H1 (cell line): ENCODE results near the gene SOCS7. TPM values are rescaled to one million over a fixed set of nuclear protein-coding genes. Genes with fewer than 3 reads are reported as not detected.

Source experiments
- CTCF ChIA-PET: fragments of 300-600 bp; sonication (Branson Sonifier 250); formaldehyde crosslinking; loops from one replicate; lab custom pipeline; 2021; ENCODE audit not compliant: partially characterized antibody; lab: Charles Lee
- POLR2A ChIA-PET: fragments of 300-600 bp; sonication (Branson Sonifier 250); formaldehyde crosslinking; loops from one replicate; lab custom pipeline; 2021; ENCODE audit warnings: inconsistent platforms; ENCODE audit not compliant: partially characterized antibody; lab: Charles Lee
- DNase-seq, 2 experiments: peaks; one replicate each; pipeline versions ENCODE4 v3.0.0 to v3.0.0-alpha.2; 2010 to 2022; ENCODE audit warnings: low spot score in 2 of 2, low read depth in 1 of 2, mixed read lengths in 1 of 2
- FAIRE-seq: peaks from 2 replicates; lab custom pipeline; 2011; peaks lifted over from hg19 to GRCh38; lab: Jason Lieb, UNC
- H2AFZ ChIP-seq: 2 replicates; pipeline ENCODE4 v1.8.1; 2012; ENCODE audit warnings: low read length, inconsistent platforms
- H2AK5ac ChIP-seq: 2 replicates; pipeline ENCODE4 v1.6.1; 2013; ENCODE audit warnings: low read depth, low read length
- H2BK120ac ChIP-seq: replicated peaks from 2 replicates; pipeline ENCODE3; 2013; ENCODE audit warnings: low read depth, low read length, inconsistent platforms
- H2BK12ac ChIP-seq: 2 replicates; pipeline ENCODE4 v1.6.1; 2013; ENCODE audit warnings: low read depth, low read length
- H2BK15ac ChIP-seq: 2 replicates; pipeline ENCODE4 v1.6.1; 2013; ENCODE audit warnings: low read length
- H2BK20ac ChIP-seq: 2 replicates; pipeline ENCODE4 v1.6.1; 2013; ENCODE audit warnings: low read length
- H2BK5ac ChIP-seq: 2 replicates; pipeline ENCODE4 v1.6.1; 2013; ENCODE audit warnings: low read depth, low read length
- H3K14ac ChIP-seq: 2 replicates; pipeline ENCODE4 v1.6.1; 2013; ENCODE audit warnings: inconsistent platforms; ENCODE audit not compliant: insufficient read length
- H3K18ac ChIP-seq: 2 replicates; pipeline ENCODE4 v1.6.1; 2013; ENCODE audit warnings: low read length; ENCODE audit errors: extremely low read depth
- H3K23ac ChIP-seq: 2 replicates; pipeline ENCODE4 v1.6.1; 2013; ENCODE audit warnings: inconsistent platforms; ENCODE audit not compliant: insufficient read length
- H3K23me2 ChIP-seq: 2 replicates; pipeline ENCODE4 v1.6.1; 2013; ENCODE audit warnings: low read depth, low read length
- H3K27ac ChIP-seq: 2 replicates; pipeline ENCODE4 v1.6.1; 2011; ENCODE audit warnings: low read depth, low read length, inconsistent platforms
- H3K27me3 ChIP-seq, 4 experiments: replicated peaks in 1 of 4; 1 replicate in 1 of 4; 2 replicates in 3 of 4; pipeline versions ENCODE4 v1.6.1 to v1.8.1; 2011 to 2013; ENCODE audit warnings: low read length in 3 of 4, mild to moderate bottlenecking in 3 of 4, inconsistent platforms in 2 of 4, mixed read lengths in 2 of 4, moderate library complexity in 1 of 4; ENCODE audit not compliant: control insufficient read depth in 3 of 4, insufficient read depth in 3 of 4; ENCODE audit errors: extremely low read depth in 1 of 4
- H3K36me3 ChIP-seq, 4 experiments: 2 replicates each; pipeline versions ENCODE4 v1.6.1 to v1.8.1; 2011 to 2013; ENCODE audit warnings: mild to moderate bottlenecking in 4 of 4, low read length in 3 of 4, moderate library complexity in 2 of 4, control low read depth in 1 of 4, inconsistent platforms in 1 of 4; ENCODE audit not compliant: insufficient read depth in 4 of 4, control insufficient read depth in 2 of 4
- H3K4ac ChIP-seq: replicated peaks from 2 replicates; pipeline ENCODE3; 2013; ENCODE audit warnings: low read length, low read depth, mixed read lengths, inconsistent platforms; ENCODE audit not compliant: insufficient read length
- H3K4me1 ChIP-seq, 4 experiments: replicated peaks in 1 of 4; 1 replicate in 1 of 4; 2 replicates in 3 of 4; pipeline versions ENCODE4 v1.6.1 to v1.8.1; 2011 to 2013; ENCODE audit warnings: low read length in 3 of 4, inconsistent platforms in 2 of 4, mixed read lengths in 1 of 4; ENCODE audit not compliant: insufficient read depth in 4 of 4, control insufficient read depth in 3 of 4
- H3K4me2 ChIP-seq, 2 experiments: 2 replicates each; pipeline versions ENCODE4 v1.6.1 to v1.8.1; 2011 to 2013; ENCODE audit warnings: low read depth in 2 of 2, low read length in 2 of 2, control low read depth in 1 of 2, inconsistent platforms in 1 of 2, mild to moderate bottlenecking in 1 of 2; ENCODE audit not compliant: insufficient read depth in 1 of 2
- H3K4me3 ChIP-seq, 4 experiments: fragments of 200-600, 300-600 bp in 1 of 4; sonication (generic), shearing (Covaris generic), sonication (Bioruptor Twin) in 1 of 4; 2 replicates each; pipeline versions ENCODE4 v1.5.1 to v1.8.1; 2011 to 2016; ENCODE audit warnings: low read length in 4 of 4, low read depth in 3 of 4, control low read depth in 2 of 4, inconsistent platforms in 2 of 4, mild to moderate bottlenecking in 2 of 4, mixed read lengths in 1 of 4, moderate library complexity in 1 of 4; ENCODE audit not compliant: insufficient read depth in 2 of 4; ENCODE audit errors: extremely low read depth in 1 of 4
- H3K56ac ChIP-seq: replicated peaks from 2 replicates; pipeline ENCODE3; 2013; ENCODE audit warnings: low read depth, mild to moderate bottlenecking, mixed read lengths, low read length, inconsistent platforms; ENCODE audit not compliant: insufficient read length
- H3K79me1 ChIP-seq: 2 replicates; pipeline ENCODE4 v1.6.1; 2013; ENCODE audit warnings: low read depth, low read length, control low read depth
- H3K79me2 ChIP-seq, 2 experiments: 2 replicates each; pipeline versions ENCODE4 v1.6.1 to v1.8.1; 2012 to 2013; ENCODE audit warnings: low read length in 2 of 2, mild to moderate bottlenecking in 2 of 2, inconsistent platforms in 1 of 2; ENCODE audit not compliant: insufficient read depth in 2 of 2, control insufficient read depth in 1 of 2
- H3K9ac ChIP-seq, 4 experiments: replicated peaks in 1 of 4; 1 replicate in 1 of 4; 2 replicates in 3 of 4; pipeline versions ENCODE4 v1.6.1 to v1.8.1; 2011 to 2013; ENCODE audit warnings: low read depth in 3 of 4, low read length in 3 of 4, control low read depth in 2 of 4, mild to moderate bottlenecking in 2 of 4, moderate library complexity in 2 of 4, inconsistent platforms in 1 of 4; ENCODE audit errors: extremely low read depth in 1 of 4
- H3K9me3 ChIP-seq, 2 experiments: 2 replicates each; pipeline versions ENCODE4 v1.6.1 to v1.8.1; 2012 to 2013; ENCODE audit warnings: mild to moderate bottlenecking in 2 of 2, moderate library complexity in 2 of 2, control low read depth in 1 of 2, inconsistent platforms in 1 of 2, low read depth in 1 of 2, low read length in 1 of 2, mixed read lengths in 1 of 2; ENCODE audit not compliant: insufficient read depth in 2 of 2
- H4K20me1 ChIP-seq, 2 experiments: replicated peaks in 1 of 2; 2 replicates each; pipeline versions ENCODE3 to v1.8.1; 2011 to 2013; ENCODE audit warnings: inconsistent platforms in 2 of 2, low read length in 2 of 2, mild to moderate bottlenecking in 1 of 2; ENCODE audit not compliant: insufficient read depth in 2 of 2, control insufficient read depth in 1 of 2
- H4K5ac ChIP-seq: 2 replicates; pipeline ENCODE4 v1.6.1; 2013; ENCODE audit warnings: low read length, low read depth, mixed read lengths, inconsistent platforms; ENCODE audit not compliant: insufficient read length
- H4K8ac ChIP-seq: 2 replicates; pipeline ENCODE4 v1.8.0; 2013; ENCODE audit warnings: mild to moderate bottlenecking, moderate library complexity, low read length, inconsistent platforms; ENCODE audit not compliant: insufficient read depth; ENCODE audit errors: extremely low read depth
- H4K91ac ChIP-seq: replicated peaks from 2 replicates; pipeline ENCODE3; 2013; ENCODE audit warnings: low read length, mixed read lengths, inconsistent platforms; ENCODE audit not compliant: insufficient read length
- BCL11A ChIP-seq, 2 experiments: IDR thresholded peaks; one replicate each; pipeline ENCODE4 v1.6.1; 2011; ENCODE audit warnings: low read depth in 2 of 2, low read length in 2 of 2, mild to moderate bottlenecking in 2 of 2
- CEBPB ChIP-seq: IDR thresholded peaks from 2 replicates; pipeline ENCODE4 v1.6.1; 2012; ENCODE audit warnings: low read depth, low read length
- EGR1 ChIP-seq: IDR thresholded peaks from 2 replicates; pipeline ENCODE4 v1.6.1; 2011; ENCODE audit warnings: low read depth, low read length, borderline replicate concordance
- GABPA ChIP-seq: IDR thresholded peaks from 2 replicates; pipeline ENCODE4 v1.6.1; 2011; ENCODE audit warnings: mild to moderate bottlenecking, low read length, moderate library complexity, borderline replicate concordance; ENCODE audit not compliant: insufficient read depth
- JUND ChIP-seq: IDR thresholded peaks from 2 replicates; pipeline ENCODE4 v1.6.1; 2011; ENCODE audit warnings: mild to moderate bottlenecking, improper control_type of control experiment, low read length
- KDM1A ChIP-seq: fragments of 200-600, 300-600 bp; sonication (generic); IDR thresholded peaks from 2 replicates; pipeline ENCODE4 v1.7.1; 2016; ENCODE audit warnings: mild to moderate bottlenecking, low read length, borderline replicate concordance
- NRF1 ChIP-seq: IDR thresholded peaks from 2 replicates; pipeline ENCODE4 v1.6.1; 2011; ENCODE audit warnings: mild to moderate bottlenecking, low read depth, low read length, improper control_type of control experiment
- SP1 ChIP-seq: IDR thresholded peaks from 2 replicates; pipeline ENCODE4 v1.6.1; 2011; ENCODE audit warnings: low read depth, low read length
- SP2 ChIP-seq: IDR thresholded peaks from 2 replicates; pipeline ENCODE4 v1.6.1; 2012; ENCODE audit warnings: mild to moderate bottlenecking, low read length, inconsistent platforms
- TEAD4 ChIP-seq: IDR thresholded peaks from 2 replicates; pipeline ENCODE4 v1.6.1; 2012; ENCODE audit warnings: low read depth, low read length, inconsistent platforms, mixed read lengths
- ZNF274 ChIP-seq: IDR thresholded peaks from 2 replicates; pipeline ENCODE4 v1.7.0; 2012; ENCODE audit warnings: low read length, borderline replicate concordance; ENCODE audit errors: extremely low read depth
- WGBS, 2 experiments: shearing (Covaris generic) in 1 of 2; methylation state at CpG; one replicate each; pipeline versions ENCODE4 v1.1.6 to v1.1.7; 2013 to 2015; ENCODE audit warnings: low lambda C conversion rate in 2 of 2, mixed read lengths in 2 of 2, inconsistent platforms in 1 of 2, low coverage in 1 of 2, missing lambda C conversion rate in 1 of 2; ENCODE audit not compliant: insufficient replicate concordance in 2 of 2, insufficient coverage in 1 of 2, insufficient read length in 1 of 2; ENCODE audit errors: extremely low coverage in 1 of 2, missing lambda C conversion rate in 1 of 2; 5-methylcytosine and 5-hydroxymethylcytosine counted together
- polyA plus RNA-seq, 7 experiments: library from polyadenylated mRNA; depleted of rRNA in 3 of 7; stranded (reverse) in 5 of 7; unstranded in 2 of 7; fragments of >200 nt in 5 of 7; fragments of 200-250 nt in 2 of 7; gene quantifications; 1 replicate in 5 of 7; 2 replicates in 1 of 7; 4 replicates in 1 of 7; pipeline versions ENCODE4 v1.2.1 to v1.2.3, GENCODE V29; 2011 to 2013; ENCODE audit warnings: missing spikeins in 2 of 7, mixed read lengths in 2 of 7
- total RNA-seq: library from RNA; stranded (reverse); fragmentation: NEBNext Ultra II Directional; extraction: Animal tissue kit (Norgen Biotek cat#: 25700); gene quantifications from 2 replicates; pipeline ENCODE4 v1.2.1, GENCODE V29; 2021

Gene SOCS7
- total and polyA plus RNA-seq, 2 of the 8 experiments (the other 6 are each of a cell fraction or from before 2014, with no cell fraction given): 13.5 to 26.9 TPM

DNA sequence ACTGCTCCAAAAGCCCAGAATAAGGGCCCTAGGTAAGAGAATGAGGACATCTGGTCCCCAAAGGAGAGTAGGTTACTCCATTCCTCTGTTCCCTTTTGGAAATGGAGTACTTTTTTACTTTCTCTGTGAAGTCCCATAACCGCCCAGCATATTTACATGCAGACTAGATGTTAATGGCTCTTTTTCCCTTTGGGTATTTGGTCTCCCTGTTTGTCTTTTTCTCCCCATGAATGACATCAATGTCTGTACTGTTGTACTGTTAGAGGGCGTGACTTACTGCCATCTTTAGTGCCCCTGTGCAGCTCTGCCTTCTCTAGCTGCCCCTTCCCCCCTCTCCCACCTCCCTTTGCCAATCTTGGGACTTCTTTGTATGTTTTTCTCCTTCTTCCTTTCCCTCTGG, 26.9 kb upstream of the SOCS7 start:
- H3K79me1 ChIP-seq: no peaks in the 10 kb centered on the region; the same call in 1 of the 2 replicates
- peak overlapping the region in 1 of 4 experiments; percentile 9; a peak in 1 of 8 replicates for H3K4me3 ChIP-seq
- POLR2A ChIA-PET: interaction anchor here (0.7 to 4.9 kb wide), 9 partner anchors 10 to 127 kb away, joined by 3 to 28 read pairs (median 5); partner anchors contain the start of genes GPR179, MRPL45 and SOCS7
- no peak overlapping the region for H3K9ac ChIP-seq
- no peak overlapping the region for H2BK15ac ChIP-seq
- no peaks in the 10 kb centered on the region for H3K27me3 ChIP-seq
- no peak overlapping the region for H3K14ac ChIP-seq
- peaks cover 2 to 25% (median 14%) of the 10 kb centered on the region in 4 experiments; a peak in 6 of 8 replicates for H3K36me3 ChIP-seq
- no peaks in the 10 kb centered on the region for H3K9me3 ChIP-seq
- no peaks in the 10 kb centered on the region for H3K23me2 ChIP-seq
- WGBS, 2 experiments: 83% methylated on average over 2 of the region's 2 CpGs; no CpG with 5 or more reads in 1 of the 2 experiments
- H3K4me1 ChIP-seq: peaks cover 0 to 10% (median 7%) of the 10 kb centered on the region in 4 experiments; a peak in 4 of 7 replicates
- H3K27ac ChIP-seq: no peak overlapping the region
- CTCF ChIA-PET: interaction anchor here (0.8 to 14.8 kb wide), 9 partner anchors 9 to 1842 kb away, joined by 3 to 190 read pairs (median 4); partner anchors contain the start of gene SOCS7
- DNase-seq: no peak
- H3K56ac ChIP-seq: no peak overlapping the region
- H3K4me2 ChIP-seq: peak overlapping the region; percentile 24 to 39; a peak in 1 of 4 replicates
- no peak overlapping the region for H2BK120ac ChIP-seq
- H2BK12ac ChIP-seq: peak overlapping the region; percentile 31; the same call in 1 of the 2 replicates
- no peak overlapping the region for H2AK5ac ChIP-seq
- H3K79me2 ChIP-seq: no peaks in the 10 kb centered on the region
- peak overlapping the region; percentile 3; the same call in 1 of the 2 replicates for H3K18ac ChIP-seq
- H3K4ac ChIP-seq: no peak overlapping the region
- no peak overlapping the region for H3K23ac ChIP-seq
- no peak overlapping the region for H2AFZ ChIP-seq
- no peak overlapping the region for H4K91ac ChIP-seq
- H2BK20ac ChIP-seq: no peak overlapping the region
- FAIRE-seq: no peak
- no peak overlapping the region for H2BK5ac ChIP-seq
- peaks cover 0 to 3% of the 10 kb centered on the region in 2 experiments for H4K20me1 ChIP-seq
- no peak for TF ChIP-seq BCL11A (IDR thresholded peaks at IDR 0.05; ENCODE audit: low read depth in 2 of 2, low read length in 2 of 2)
- no peak for TF ChIP-seq EGR1
- no peak for TF ChIP-seq GABPA
- no peak for TF ChIP-seq KDM1A
- no peak for TF ChIP-seq ZNF274
- no peak for TF ChIP-seq NRF1
- TF ChIP-seq SP2: no peak
- TF ChIP-seq TEAD4: no peak
- no peak for TF ChIP-seq CEBPB
- TF ChIP-seq JUND: no peak
- TF ChIP-seq SP1: no peak
- no peak overlapping the region for H4K5ac ChIP-seq
- no peak overlapping the region for H4K8ac ChIP-seq
